ENCODE data around the gene ALDH3B1. TPM values are rescaled to one million over a fixed set of nuclear protein-coding genes. Genes with fewer than 3 reads are reported as not detected.
A peak's percentile ranks its signal among the peaks of the same experiment; 100 is the strongest.
"Not testable (repeated sequence)": the region's sequence is repeated elsewhere in the genome, so short reads cannot be mapped to it uniquely, and the experiment has no call there.

Gene ALDH3B1
- total RNA-seq, 2 experiments from 2014 or later, result not detected

- H3K27me3 Mint-ChIP-seq (ENCODE audit: low read depth); POLR2A ChIA-PET; CTCF ChIA-PET; H3K4me3 Mint-ChIP-seq; H3K27ac Mint-ChIP-seq; DNase-seq; H3K36me3 Mint-ChIP-seq (ENCODE audit: low read depth); ATAC-seq; H3K9me3 Mint-ChIP-seq (ENCODE audit: insufficient read depth): not testable (repeated sequence)
- peaks cover 11% of the 10 kb centered on the region for H3K4me1 Mint-ChIP-seq (ENCODE audit: low read depth)
Measured at GRCh38 chr11:67990546-67991346, 19.4 kb upstream of the ALDH3B1 start.

- CTCF ChIA-PET, H3K4me3 Mint-ChIP-seq: not testable (repeated sequence)
Measured at GRCh38 chr11:67991347-67992121, 18.6 kb upstream of the ALDH3B1 start.

GRCh38 chr11:67993821-67994220 lies 16.3 kb upstream of the ALDH3B1 start:
- H3K9me3 Mint-ChIP-seq (ENCODE audit: insufficient read depth); ATAC-seq; H3K4me3 Mint-ChIP-seq; H3K27me3 Mint-ChIP-seq (ENCODE audit: low read depth); POLR2A ChIA-PET: not testable (repeated sequence)
- peaks cover 32% of the 10 kb centered on the region for H3K4me1 Mint-ChIP-seq (ENCODE audit: low read depth)
- peaks cover 10% of the 10 kb centered on the region for H3K36me3 Mint-ChIP-seq (ENCODE audit: low read depth)
- DNase-seq, result peak; percentile 65
- H3K27ac Mint-ChIP-seq, result peak overlapping the region; percentile 22
- CTCF ChIA-PET, result interaction anchor here (0.7 to 1.6 kb wide), 8 partner anchors 9 to 123 kb away, joined by 3 to 8 read pairs (median 4); no protein-coding TSS in a partner anchor

More at GRCh38 chr11:67991347-67992121, 18.6 kb upstream of the ALDH3B1 start:
- ATAC-seq; H3K9me3 Mint-ChIP-seq (ENCODE audit: insufficient read depth); H3K27me3 Mint-ChIP-seq (ENCODE audit: low read depth); H3K36me3 Mint-ChIP-seq (ENCODE audit: low read depth); H3K27ac Mint-ChIP-seq; POLR2A ChIA-PET; DNase-seq: not testable (repeated sequence)
- H3K4me1 Mint-ChIP-seq (ENCODE audit: low read depth), result peaks cover 11% of the 10 kb centered on the region

GRCh38 chr11:67994387-67994786 lies 15.7 kb upstream of the ALDH3B1 start:
- ATAC-seq; POLR2A ChIA-PET; H3K27me3 Mint-ChIP-seq (ENCODE audit: low read depth); DNase-seq; H3K4me3 Mint-ChIP-seq; H3K27ac Mint-ChIP-seq; H3K9me3 Mint-ChIP-seq (ENCODE audit: insufficient read depth): not testable (repeated sequence)
- Mint-ChIP-seq H3K36me3 (ENCODE audit: low read depth) (peaks cover 10% of the 10 kb centered on the region), H3K4me1 (ENCODE audit: low read depth) (peaks cover 38% of the 10 kb centered on the region)
- CTCF ChIA-PET, result interaction anchor here (0.7 to 1.4 kb wide), 7 partner anchors 8 to 123 kb away, joined by 3 to 8 read pairs (median 3); no protein-coding TSS in a partner anchor

- DNase-seq; H3K4me3 Mint-ChIP-seq; H3K27ac Mint-ChIP-seq; POLR2A ChIA-PET; H3K27me3 Mint-ChIP-seq (ENCODE audit: low read depth); H3K9me3 Mint-ChIP-seq (ENCODE audit: insufficient read depth); ATAC-seq: not testable (repeated sequence)
- H3K36me3 Mint-ChIP-seq (ENCODE audit: low read depth), result peaks cover 10% of the 10 kb centered on the region
- CTCF ChIA-PET, result interaction anchor here (1.4 kb wide), 1 partner anchor 39 kb away, joined by 8 read pairs; no protein-coding TSS in a partner anchor
- H3K4me1 Mint-ChIP-seq (ENCODE audit: low read depth), result peaks cover 45% of the 10 kb centered on the region
Measured at GRCh38 chr11:67995129-67995528, 15.0 kb upstream of the ALDH3B1 start.

- H3K9me3 Mint-ChIP-seq (ENCODE audit: insufficient read depth); POLR2A ChIA-PET: not testable (repeated sequence)
Measured at GRCh38 chr11:67995579-67995978, 14.5 kb upstream of the ALDH3B1 start.

GRCh38 chr11:67996051-67996450 lies 14.1 kb upstream of the ALDH3B1 start:
- H3K27ac Mint-ChIP-seq, result no peak overlapping the region
- no peak overlapping the region for H3K4me3 Mint-ChIP-seq
- no peaks in the 10 kb centered on the region for H3K27me3 Mint-ChIP-seq (ENCODE audit: low read depth)
- ChIA-PET POLR2A (no interaction called here), CTCF (no interaction called here)
- peaks cover 50% of the 10 kb centered on the region for H3K4me1 Mint-ChIP-seq (ENCODE audit: low read depth)
- DNase-seq (no peak), ATAC-seq (no peak)
- H3K36me3 Mint-ChIP-seq (ENCODE audit: low read depth), result peaks cover 10% of the 10 kb centered on the region
- no peaks in the 10 kb centered on the region for H3K9me3 Mint-ChIP-seq (ENCODE audit: insufficient read depth)

More at GRCh38 chr11:67995579-67995978, 14.5 kb upstream of the ALDH3B1 start:
- H3K27ac Mint-ChIP-seq; H3K27me3 Mint-ChIP-seq (ENCODE audit: low read depth); CTCF ChIA-PET; H3K4me3 Mint-ChIP-seq; DNase-seq; ATAC-seq: not testable (repeated sequence)
- Mint-ChIP-seq H3K4me1 (ENCODE audit: low read depth) (peaks cover 49% of the 10 kb centered on the region), H3K36me3 (ENCODE audit: low read depth) (peaks cover 10% of the 10 kb centered on the region)

GRCh38 chr11:67996622-67997474 lies 13.3 kb upstream of the ALDH3B1 start:
- peak; percentile 50 for ATAC-seq
- Mint-ChIP-seq H3K9me3 (ENCODE audit: insufficient read depth) (no peaks in the 10 kb centered on the region), H3K27me3 (ENCODE audit: low read depth) (no peaks in the 10 kb centered on the region), H3K36me3 (ENCODE audit: low read depth) (peaks cover 10% of the 10 kb centered on the region), H3K4me3 (no peak overlapping the region), H3K27ac (peak overlapping the region; percentile 50), H3K4me1 (ENCODE audit: low read depth) (peaks cover 49% of the 10 kb centered on the region)
- CTCF ChIA-PET, result no interaction called here
- peak; percentile 50 for DNase-seq
- POLR2A ChIA-PET, result no interaction called here

GRCh38 chr11:67997475-67997921 lies 12.6 kb upstream of the ALDH3B1 start:
- Mint-ChIP-seq H3K9me3 (ENCODE audit: insufficient read depth) (no peaks in the 10 kb centered on the region), H3K36me3 (ENCODE audit: low read depth) (peaks cover 15% of the 10 kb centered on the region), H3K4me1 (ENCODE audit: low read depth) (peaks cover 52% of the 10 kb centered on the region), H3K27me3 (ENCODE audit: low read depth) (no peaks in the 10 kb centered on the region), H3K4me3 (no peak overlapping the region), H3K27ac (peak overlapping the region; percentile 50)
- ATAC-seq (peak; percentile 24), DNase-seq (no peak)
- POLR2A ChIA-PET, result no interaction called here
- CTCF ChIA-PET, result no interaction called here

GRCh38 chr11:67998150-67999045 lies 11.7 kb upstream of the ALDH3B1 start:
- Mint-ChIP-seq H3K27me3 (ENCODE audit: low read depth) (no peaks in the 10 kb centered on the region), H3K9me3 (ENCODE audit: insufficient read depth) (no peaks in the 10 kb centered on the region), H3K27ac (peak overlapping the region; percentile 79), H3K4me3 (peak overlapping the region; percentile 32), H3K4me1 (ENCODE audit: low read depth) (peaks cover 59% of the 10 kb centered on the region), H3K36me3 (ENCODE audit: low read depth) (peaks cover 17% of the 10 kb centered on the region)
- ChIA-PET POLR2A (no interaction called here), CTCF (interaction anchor here (1.0 to 1.2 kb wide), 2 partner anchors 12 to 17 kb away, joined by 3 to 4 read pairs; no protein-coding TSS in a partner anchor)
- DNase-seq (peak; percentile 69), ATAC-seq (peak; percentile 58)
